GM18909 (cell line): Measurements from ENCODE around the gene BICDL1.

Experiments used
- ATAC-seq: cut with Tn5 transposase; IDR thresholded peaks from one replicate; pipeline ENCODE4 v1.9.1; 2021; ENCODE audit warnings: mild to moderate bottlenecking; ENCODE audit not compliant: unreplicated experiment, poor library complexity

BICDL1 gene

GRCh38 chr12:120075034-120075616 is 86.1 kb downstream of the BICDL1 start:
- ATAC-seq: no peak

DNA sequence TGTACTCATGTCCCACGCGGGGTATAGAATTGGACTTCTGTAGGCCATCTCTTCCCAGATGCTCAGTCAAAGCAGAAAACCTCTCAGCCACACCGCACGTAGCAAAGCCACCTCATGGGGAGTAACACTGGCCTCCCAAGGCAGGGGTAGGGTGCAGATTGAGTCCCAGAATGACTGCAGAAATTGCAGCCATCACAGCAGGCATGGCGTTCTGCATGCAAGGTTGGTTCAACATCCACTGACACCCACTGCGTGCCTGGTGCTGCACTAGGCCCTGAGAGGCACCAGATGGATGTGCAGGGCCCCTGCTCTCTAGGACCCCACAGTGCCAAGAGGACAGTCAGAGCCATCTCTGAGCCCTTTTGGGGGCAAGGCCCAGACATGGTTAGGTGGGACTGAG is 87.6 kb downstream of the BICDL1 start:
- no peak for ATAC-seq

- no peak for ATAC-seq
Observed at GRCh38 chr12:120077260-120077659, 88.2 kb downstream of the BICDL1 start.

GRCh38 chr12:120078868-120079267 is 89.8 kb downstream of the BICDL1 start:
- ATAC-seq: no peak

- ATAC-seq: no peak
Observed at GRCh38 chr12:120079411-120080400, 90.7 kb downstream of the BICDL1 start.

GRCh38 chr12:120081641-120082040 is 92.6 kb downstream of the BICDL1 start:
- no peak for ATAC-seq

DNA sequence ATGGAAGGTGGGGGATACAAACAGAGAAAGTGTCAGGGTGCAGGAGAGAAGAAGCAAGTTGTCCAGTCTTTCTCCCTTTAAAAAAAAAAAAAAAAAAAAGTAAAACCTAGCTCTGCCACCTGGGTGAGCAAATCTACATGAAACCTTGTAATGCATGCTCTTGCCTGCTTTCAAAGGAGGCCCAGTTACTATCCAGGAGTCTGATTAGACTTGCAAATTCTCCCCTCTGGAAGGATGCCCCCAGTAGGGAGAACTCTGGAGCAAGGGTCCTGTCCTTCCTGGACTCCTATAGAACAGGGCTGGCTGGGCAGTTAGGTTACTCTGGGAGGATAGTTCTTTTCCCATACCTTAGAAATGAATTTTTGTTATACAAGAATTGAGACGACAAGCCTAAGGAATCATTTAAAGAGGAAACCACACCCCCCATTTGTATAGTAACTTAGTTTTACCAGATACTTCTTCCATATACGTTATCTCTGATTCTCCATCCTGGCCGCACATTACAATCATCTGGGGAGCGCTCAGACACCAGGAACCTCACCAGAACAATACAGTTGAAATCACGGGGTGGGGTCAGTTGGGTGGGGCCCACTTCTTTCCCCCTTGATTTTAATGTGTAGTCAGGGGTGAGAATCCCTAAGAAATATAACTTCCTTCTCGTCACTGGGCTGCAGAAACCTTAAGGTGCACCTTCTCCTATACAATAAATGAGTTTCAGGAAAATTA is 97.0 kb downstream of the BICDL1 start:
- ATAC-seq: no peak

DNA sequence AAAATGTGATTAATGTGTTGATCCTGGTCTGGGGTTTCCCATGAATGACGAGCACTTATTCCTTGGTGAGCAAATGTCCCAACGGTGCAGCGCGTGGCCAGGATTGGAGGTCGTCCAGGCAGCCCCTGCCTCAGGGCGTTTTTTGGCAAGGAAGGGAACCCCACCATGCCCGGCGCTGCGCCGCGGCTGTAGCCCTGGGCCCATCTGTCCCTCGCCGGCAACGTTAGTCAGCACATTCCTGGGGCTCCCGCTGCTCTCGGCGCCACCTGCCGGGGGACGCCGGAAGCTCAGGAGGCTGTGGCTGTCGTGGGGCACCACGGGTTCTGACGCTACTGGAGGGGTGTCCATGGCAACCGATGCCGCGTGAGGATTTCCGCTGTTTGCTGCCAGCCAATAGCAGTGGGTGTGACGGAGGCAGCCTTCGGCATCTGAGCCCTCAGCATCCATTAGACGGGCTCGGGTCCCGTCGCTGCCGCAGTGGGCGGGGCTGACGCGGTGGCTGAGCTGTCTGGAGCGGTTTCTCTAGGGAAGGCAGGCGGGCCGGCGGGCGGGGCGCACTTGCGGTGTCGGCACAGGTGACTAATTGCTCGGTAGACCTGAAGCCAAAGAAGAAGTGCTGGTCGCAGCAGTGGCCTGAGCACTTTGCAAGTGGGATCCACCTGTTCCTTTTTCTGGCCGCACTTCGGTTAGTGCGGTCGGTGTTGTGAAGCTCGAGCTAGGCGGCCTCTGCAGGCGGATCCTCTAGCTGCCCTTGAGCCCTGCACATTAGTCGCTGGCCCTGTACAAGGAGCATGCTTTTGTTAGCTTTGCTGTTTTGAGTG is 98.0 kb downstream of the BICDL1 start:
- ATAC-seq: peak; percentile 98

- no peak for ATAC-seq
Observed at GRCh38 chr12:120089105-120089504, 100.1 kb downstream of the BICDL1 start.

DNA sequence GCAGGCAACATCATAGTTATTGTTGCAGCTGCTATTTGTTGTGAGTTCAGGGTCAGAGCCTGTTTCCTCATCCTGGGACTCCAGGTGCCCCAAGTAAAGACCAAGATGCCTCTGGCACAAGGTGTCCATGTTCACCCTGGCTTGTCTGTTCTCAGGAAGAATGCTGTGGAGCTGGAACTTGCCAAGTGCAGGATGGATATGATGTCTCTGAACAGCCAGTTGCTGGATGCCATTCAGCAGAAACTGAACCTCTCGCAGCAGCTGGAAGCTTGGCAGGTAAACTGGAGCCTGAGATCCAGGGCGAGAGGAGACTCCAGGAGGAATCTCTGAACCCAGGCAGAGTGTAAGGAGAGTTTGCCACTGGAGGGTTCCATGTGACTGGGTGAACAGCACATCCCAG is 100.8 kb downstream of the BICDL1 start:
- no peak for ATAC-seq

- ATAC-seq: no peak
Observed at GRCh38 chr12:120090206-120090605, 101.2 kb downstream of the BICDL1 start.

GRCh38 chr12:120090626-120091295 is 101.7 kb downstream of the BICDL1 start:
- no peak for ATAC-seq

- no peak for ATAC-seq
Observed at GRCh38 chr12:120091371-120092090, 102.5 kb downstream of the BICDL1 start.

- no peak for ATAC-seq
Observed at GRCh38 chr12:120092551-120093335, 103.7 kb downstream of the BICDL1 start.

DNA sequence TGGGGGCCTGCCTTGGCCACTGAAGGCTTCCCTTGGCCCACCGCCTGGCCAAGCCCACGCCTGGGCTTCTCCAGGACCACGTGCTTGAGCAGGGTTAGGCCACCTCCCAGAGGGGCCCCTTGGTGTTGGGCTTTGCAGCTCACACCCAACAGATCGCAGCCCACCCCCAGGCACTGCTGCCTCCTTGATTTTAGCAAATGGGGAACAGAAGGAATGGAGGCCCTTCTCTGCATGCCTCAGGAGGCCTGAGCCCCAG is 104.2 kb downstream of the BICDL1 start:
- ATAC-seq: no peak

DNA sequence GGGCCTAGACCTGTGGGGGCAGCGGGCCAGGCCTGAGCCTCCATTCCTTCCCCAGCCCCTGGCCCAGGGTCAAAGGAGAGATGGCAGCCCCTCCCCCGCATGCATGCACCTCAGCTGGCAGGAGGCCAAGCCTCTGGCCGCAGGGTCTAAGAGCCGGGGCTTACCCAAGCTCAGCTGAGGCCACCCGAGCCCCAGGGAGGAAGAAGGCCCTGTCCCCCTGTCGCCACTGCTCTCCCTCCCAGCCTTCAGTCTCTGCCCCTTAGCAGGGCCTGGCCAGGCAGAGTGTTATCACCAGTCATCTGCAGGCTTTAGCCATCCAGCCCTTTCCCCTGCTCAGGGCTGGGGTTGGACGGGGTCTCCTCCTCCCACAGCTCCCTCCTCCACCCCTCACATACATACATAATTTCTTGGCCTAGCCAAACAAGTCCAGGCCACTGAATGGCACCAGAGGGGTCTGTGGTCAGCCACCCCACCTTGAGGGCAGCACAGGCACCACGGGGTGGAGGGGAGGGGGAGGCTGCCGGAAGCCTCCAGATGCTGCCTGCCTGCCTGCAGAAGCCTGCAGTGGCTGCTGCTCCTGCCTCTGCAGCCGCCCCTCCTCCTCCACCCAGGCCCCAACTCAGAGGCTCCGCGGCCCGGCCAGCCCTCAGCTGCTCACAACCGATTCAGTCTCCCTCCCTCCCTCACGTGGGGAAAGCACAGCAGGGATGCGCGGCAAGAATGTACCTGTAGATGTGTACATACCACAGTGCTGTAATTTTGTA is 104.7 kb downstream of the BICDL1 start:
- ATAC-seq: no peak

DNA sequence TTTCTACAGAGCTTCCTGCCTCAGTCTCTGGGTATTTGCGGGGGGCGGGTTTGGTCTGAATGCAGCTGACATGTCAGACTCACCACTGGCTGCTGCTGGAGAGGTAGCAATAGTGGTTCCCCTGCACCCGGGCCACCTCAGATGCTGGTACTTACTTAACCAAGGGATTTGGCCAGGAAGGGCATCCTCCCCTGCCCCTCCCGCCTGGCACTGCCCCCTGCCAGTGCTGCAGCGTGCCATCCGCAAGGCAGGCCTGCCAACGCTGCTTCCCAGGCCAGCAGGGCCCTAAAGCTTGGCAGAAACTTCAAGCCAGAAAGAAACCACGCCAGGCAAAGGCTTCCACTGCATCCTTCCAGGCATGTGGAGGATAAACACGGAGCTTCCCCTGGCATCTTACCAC is 105.4 kb downstream of the BICDL1 start:
- no peak for ATAC-seq

DNA sequence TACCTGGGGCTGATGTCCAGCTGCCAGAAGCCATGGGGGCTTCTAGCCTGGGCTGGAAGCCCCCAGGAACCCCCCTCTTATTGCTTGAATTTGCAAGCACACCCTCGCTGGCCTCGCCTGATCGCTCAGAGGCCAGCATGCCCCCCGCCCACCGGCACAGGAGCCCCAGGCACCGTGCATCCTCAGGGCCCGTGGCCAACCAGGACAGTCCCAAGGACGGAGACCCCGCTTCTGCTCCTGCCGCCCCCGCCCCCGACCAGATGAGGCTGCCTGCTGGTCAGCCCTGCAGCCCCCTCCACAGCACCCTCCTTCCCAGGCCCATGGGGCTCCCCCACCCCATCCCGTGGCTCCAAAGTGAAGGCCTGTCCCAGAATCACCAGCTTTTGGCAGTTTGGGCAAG is 106.3 kb downstream of the BICDL1 start:
- no peak for ATAC-seq
